Tibial nerve (tissue), 4 donors: ENCODE data around the gene GUK1.

ENCODE experiments used
- CTCF ChIP-seq, 5 experiments: fragments of 200-600 bp in 3 of 5; fragments of 450-650 bp in 2 of 5; sonication (generic) in 3 of 5; IDR thresholded peaks; one replicate each; pipeline ENCODE4 v1.5.1; 2016 to 2019; ENCODE audit warnings: antibody characterized with exemption in 5 of 5, mild to moderate bottlenecking in 3 of 5, moderate library complexity in 2 of 5
- EP300 ChIP-seq, 2 donors: sonication (generic); formaldehyde crosslinking; IDR thresholded peaks; one replicate each; pipeline ENCODE4 v1.6.1; 2017; ENCODE audit warnings: antibody characterized with exemption in 2 of 2, mild to moderate bottlenecking in 1 of 2
- POLR2A ChIP-seq, 2 donors: fragments of 450-650 bp; IDR thresholded peaks; one replicate each; pipeline ENCODE4 v1.6.1; 2017; ENCODE audit warnings: antibody characterized with exemption in 2 of 2, mild to moderate bottlenecking in 2 of 2, moderate library complexity in 2 of 2

- TF ChIP-seq CTCF (IDR thresholded peaks at IDR 0.05), result no peak
- no peak for TF ChIP-seq EP300 (IDR thresholded peaks at IDR 0.05)
- no peak for TF ChIP-seq POLR2A (IDR thresholded peaks at IDR 0.05)
Measured at GRCh38 chr1:228093050-228093906, 46.8 kb upstream of the GUK1 start.
